RWPE1 (cell line): ENCODE measurements around the gene OR13C8.

Source experiments
- CTCF ChIA-PET: fragments of 350-600 bp; sonication (Branson Sonifier 250); formaldehyde crosslinking; extraction: SDS; loops from one replicate; lab custom pipeline; 2021; lab: Yijun Ruan, JAX
- POLR2A ChIA-PET: fragments of 400-600 bp; formaldehyde crosslinking; extraction: SDS; loops from one replicate; lab custom pipeline; 2020; ENCODE audit warnings: antibody characterized with exemption; ENCODE audit not compliant: low non-redundant PET; lab: Yijun Ruan, JAX
- DNase-seq: peaks from one replicate; pipeline ENCODE4 v3.0.0; 2012; ENCODE audit warnings: low spot score
- H3K27ac ChIP-seq: fragments of 450-650 bp; 2 replicates; pipeline ENCODE4 v1.5.1; 2017
- CTCF ChIP-seq: fragments of 450-650 bp; conservative IDR thresholded peaks from 2 replicates; pipeline ENCODE4 v1.5.1; 2017; ENCODE audit warnings: low read depth, mild to moderate bottlenecking

Gene OR13C8

GRCh38 chr9:104555521-104555920 lies 13.4 kb upstream of the OR13C8 start:
- POLR2A ChIA-PET, result no interaction called here

DNA sequence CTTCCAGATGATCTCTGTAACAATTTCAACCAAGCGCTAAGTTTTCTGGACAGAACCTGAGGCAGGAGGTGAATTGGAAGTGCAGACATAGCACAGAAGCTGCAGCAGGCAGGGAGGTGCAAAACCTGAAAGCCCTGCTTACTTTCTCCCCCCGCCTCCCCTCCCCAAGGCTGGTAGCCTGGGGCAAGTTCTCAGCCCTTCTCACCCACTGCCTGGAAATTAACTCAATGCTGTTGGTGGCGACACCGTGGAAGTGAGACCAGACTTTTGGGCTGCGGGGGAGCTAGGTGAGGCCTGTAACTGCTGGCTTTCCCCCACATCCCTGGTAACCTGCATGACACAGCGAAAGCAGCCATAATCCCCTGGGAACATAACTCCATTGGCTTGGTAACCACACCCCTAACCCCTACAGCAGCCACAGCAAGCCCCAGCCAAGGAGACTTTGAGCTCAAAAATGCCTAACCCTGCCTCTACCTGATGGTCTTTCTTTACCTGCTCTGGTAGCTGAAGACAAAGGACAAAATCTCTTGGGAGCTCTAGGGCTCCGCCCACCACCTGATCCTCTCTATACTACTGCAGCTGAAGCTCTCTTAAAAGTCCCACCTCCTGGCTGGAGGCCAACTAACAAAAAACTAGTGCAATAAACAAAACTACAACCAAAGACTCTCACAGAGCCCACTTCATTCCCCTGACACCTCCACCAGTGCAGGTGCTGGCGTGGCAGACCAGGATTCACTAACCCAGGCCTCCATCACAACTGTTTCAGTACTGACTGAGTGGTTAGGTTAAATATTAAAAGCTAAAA lies 11.9 kb upstream of the OR13C8 start:
- DNase-seq, result no peak
- ChIA-PET POLR2A (no interaction called here), CTCF (interaction anchor here (0.6 kb wide), 1 partner anchor 14 kb away, joined by 3 read pairs; no protein-coding TSS in a partner anchor)
- no peak for TF ChIP-seq CTCF
- H3K27ac ChIP-seq, result no peak overlapping the region

More at GRCh38 chr9:104555521-104555920, 13.4 kb upstream of the OR13C8 start:
- no peak for DNase-seq
- no peak for TF ChIP-seq CTCF
- CTCF ChIA-PET, result no interaction called here
- H3K27ac ChIP-seq, result no peak overlapping the region

DNA sequence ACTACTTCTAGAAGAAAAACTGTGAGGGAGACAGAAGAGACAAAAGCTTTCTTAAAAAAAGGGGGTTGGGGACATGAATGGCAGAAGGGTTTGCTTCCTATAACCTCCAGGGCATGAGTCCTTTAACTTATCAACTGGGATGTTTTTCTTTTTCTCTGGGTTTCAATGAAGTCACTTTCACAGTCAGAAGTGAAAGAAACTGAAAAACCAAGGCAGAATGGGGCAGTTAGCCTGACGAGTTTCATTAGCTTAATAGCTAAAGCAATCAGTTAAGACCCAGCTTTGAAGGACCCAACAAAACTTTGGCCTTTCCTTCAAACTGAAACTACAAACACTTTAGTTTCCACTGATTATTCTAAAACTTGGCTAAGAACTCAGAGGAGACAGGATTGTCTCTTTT lies 4.6 kb upstream of the OR13C8 start:
- no peak for DNase-seq
- ChIA-PET POLR2A (no interaction called here), CTCF (interaction anchor here (0.8 kb wide), 1 partner anchor 27 kb away, joined by 5 read pairs; no protein-coding TSS in a partner anchor)
- no peak overlapping the region for H3K27ac ChIP-seq
- no peak for TF ChIP-seq CTCF

DNA sequence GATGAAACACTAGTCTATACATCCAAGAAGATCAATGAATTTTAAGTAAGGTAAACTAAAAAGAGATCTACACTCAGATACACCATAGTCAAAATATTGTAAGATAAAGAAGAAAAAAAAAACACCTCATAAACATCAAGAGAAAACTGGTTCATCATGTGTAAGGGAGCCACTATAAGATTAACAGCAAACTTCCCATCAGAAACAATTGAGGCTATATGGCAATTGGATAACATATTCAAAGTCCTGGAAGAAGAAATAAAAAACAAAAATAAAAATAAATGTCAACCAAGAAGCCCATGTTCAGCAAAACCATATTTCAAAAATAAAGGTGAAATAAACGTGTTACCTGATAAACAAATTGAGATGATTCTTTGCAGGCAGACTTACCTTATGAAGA lies 3.6 kb downstream of the OR13C8 start:
- ChIA-PET CTCF (no interaction called here), POLR2A (no interaction called here)
- H3K27ac ChIP-seq, result no peak overlapping the region
- TF ChIP-seq CTCF, result no peak
- DNase-seq, result no peak

GRCh38 chr9:104575456-104575855 lies 6.5 kb downstream of the OR13C8 start:
- CTCF ChIA-PET, result interaction anchor here (0.7 to 0.8 kb wide), 2 partner anchors 7 to 551 kb away, joined by 4 to 5 read pairs; no protein-coding TSS in a partner anchor
- POLR2A ChIA-PET, result no interaction called here
- TF ChIP-seq CTCF, result no peak
- no peak overlapping the region for H3K27ac ChIP-seq
- DNase-seq, result no peak

GRCh38 chr9:104577263-104577662 lies 8.3 kb downstream of the OR13C8 start:
- no peak for TF ChIP-seq CTCF
- no peak for DNase-seq
- CTCF ChIA-PET, result no interaction called here
- POLR2A ChIA-PET, result no interaction called here
- H3K27ac ChIP-seq, result no peak overlapping the region
